ENCODE data around the gene ZNF200. TPM values are rescaled to one million over a fixed set of nuclear protein-coding genes. Genes with fewer than 3 reads are reported as not detected.
"Not testable (repeated sequence)": the region's sequence is repeated elsewhere in the genome, so short reads cannot be mapped to it uniquely, and the experiment has no call there.

The ZNF200 gene
- polyA plus RNA-seq, 3 donors = 2.0 to 2.8 (median 2.5) TPM

GRCh38 chr16:3274947-3275346 is 40.0 kb upstream of the ZNF200 start:
- Mint-ChIP-seq H3K4me3 (peak overlapping the region in 1 of 2 donors; percentile 46), H3K9me3 (peaks cover 5 to 42% (median 23%) of the 10 kb centered on the region in 7 donors), H3K27me3 (ENCODE audit: low read depth in 3 of 3) (peaks cover 18 to 30% (median 23%) of the 10 kb centered on the region in 3 donors), H3K36me3 (peaks cover 0 to 4% of the 10 kb centered on the region in 2 donors), H3K27ac (no peak overlapping the region), H3K4me1 (no peaks in the 10 kb centered on the region)
- no peak for DNase-seq
- no peaks in the 10 kb centered on the region for H3K4me1 ChIP-seq (ENCODE audit: control insufficient read depth in 1 of 2, insufficient read depth in 2 of 2, low read length in 2 of 2)
- H3K9ac ChIP-seq (ENCODE audit: insufficient read depth, low read length, poor library complexity, severe bottlenecking) = no peak overlapping the region
- no peaks in the 10 kb centered on the region for H3K79me2 ChIP-seq (ENCODE audit: insufficient read depth, low read length)
- no peak overlapping the region for H3K4me2 ChIP-seq (replicated peaks; ENCODE audit: extremely low read depth, low read length, poor library complexity, severe bottlenecking)
- H3K9me3 ChIP-seq (replicated peaks in 1 of 2; ENCODE audit: control insufficient read depth in 1 of 2, insufficient read depth in 1 of 2, low read length in 2 of 2) = peaks cover 6 to 19% of the 10 kb centered on the region in 2 donors
- no peaks in the 10 kb centered on the region for H3K36me3 ChIP-seq (replicated peaks in 1 of 2; ENCODE audit: control insufficient read depth in 1 of 2, insufficient read depth in 2 of 2, low read length in 2 of 2)
- no peak overlapping the region for H2AFZ ChIP-seq (ENCODE audit: insufficient read depth, low read depth, low read length, poor library complexity, severe bottlenecking)
- no peak overlapping the region for H3K4me3 ChIP-seq (replicated peaks in 1 of 3; ENCODE audit: low read depth in 2 of 3, low read length in 3 of 3)
- intact Hi-C loops (cut with micrococcal nuclease) = loop anchor here in 1 of 2 donors (5.0 kb wide), 1 partner anchor 42 kb away; no protein-coding TSS in a partner anchor
- peaks cover 15% of the 10 kb centered on the region for H4K20me1 ChIP-seq (ENCODE audit: insufficient read depth, low read length)
- H3K27me3 ChIP-seq (ENCODE audit: control insufficient read depth in 2 of 2, insufficient read depth in 2 of 2, low read length in 2 of 2) = peaks cover 3 to 20% of the 10 kb centered on the region in 2 donors
- TF ChIP-seq, protein P1, sequence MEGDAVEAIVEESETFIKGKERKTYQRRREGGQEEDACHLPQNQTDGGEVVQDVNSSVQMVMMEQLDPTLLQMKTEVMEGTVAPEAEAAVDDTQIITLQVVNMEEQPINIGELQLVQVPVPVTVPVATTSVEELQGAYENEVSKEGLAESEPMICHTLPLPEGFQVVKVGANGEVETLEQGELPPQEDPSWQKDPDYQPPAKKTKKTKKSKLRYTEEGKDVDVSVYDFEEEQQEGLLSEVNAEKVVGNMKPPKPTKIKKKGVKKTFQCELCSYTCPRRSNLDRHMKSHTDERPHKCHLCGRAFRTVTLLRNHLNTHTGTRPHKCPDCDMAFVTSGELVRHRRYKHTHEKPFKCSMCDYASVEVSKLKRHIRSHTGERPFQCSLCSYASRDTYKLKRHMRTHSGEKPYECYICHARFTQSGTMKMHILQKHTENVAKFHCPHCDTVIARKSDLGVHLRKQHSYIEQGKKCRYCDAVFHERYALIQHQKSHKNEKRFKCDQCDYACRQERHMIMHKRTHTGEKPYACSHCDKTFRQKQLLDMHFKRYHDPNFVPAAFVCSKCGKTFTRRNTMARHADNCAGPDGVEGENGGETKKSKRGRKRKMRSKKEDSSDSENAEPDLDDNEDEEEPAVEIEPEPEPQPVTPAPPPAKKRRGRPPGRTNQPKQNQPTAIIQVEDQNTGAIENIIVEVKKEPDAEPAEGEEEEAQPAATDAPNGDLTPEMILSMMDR (IDR thresholded peaks at IDR 0.05) = no peak
- no peak overlapping the region for H3K27ac ChIP-seq (ENCODE audit: low read depth in 1 of 2, low read length in 2 of 2)

DNA sequence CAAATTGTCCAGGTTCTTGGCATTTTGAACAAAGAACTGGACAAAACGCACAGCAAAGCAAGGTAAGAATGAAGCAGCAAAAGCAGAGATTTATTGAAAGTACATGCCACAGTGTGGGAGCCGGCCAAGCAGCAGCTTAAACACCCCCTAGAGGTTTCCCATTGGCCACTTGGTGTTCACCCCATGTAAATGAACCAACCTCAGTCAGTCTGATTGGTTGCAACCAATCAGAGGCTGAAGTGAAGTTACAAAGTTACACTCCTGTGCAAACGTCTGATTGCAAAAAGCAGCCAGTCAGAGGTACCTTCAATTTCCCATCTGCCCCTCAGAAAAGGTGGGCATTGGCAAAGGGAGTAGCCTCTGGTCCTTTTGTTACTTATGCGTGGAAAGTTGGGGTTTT is 39.5 kb upstream of the ZNF200 start:
- no peak overlapping the region for H3K27ac Mint-ChIP-seq
- H3K4me3 Mint-ChIP-seq = no peak overlapping the region
- Histone ChIP-seq H4K20me1 (ENCODE audit: insufficient read depth, low read length) (peaks cover 17% of the 10 kb centered on the region), H3K27me3 (ENCODE audit: control insufficient read depth in 2 of 2, insufficient read depth in 2 of 2, low read length in 2 of 2) (peaks cover 3 to 20% of the 10 kb centered on the region in 2 donors), H3K4me3 (replicated peaks in 1 of 3; ENCODE audit: low read depth in 2 of 3, low read length in 3 of 3) (no peak overlapping the region), H3K27ac (ENCODE audit: low read depth in 1 of 2, low read length in 2 of 2) (no peak overlapping the region), H3K9ac (ENCODE audit: insufficient read depth, low read length, poor library complexity, severe bottlenecking) (no peak overlapping the region), H2AFZ (ENCODE audit: insufficient read depth, low read depth, low read length, poor library complexity, severe bottlenecking) (no peak overlapping the region), H3K4me1 (ENCODE audit: control insufficient read depth in 1 of 2, insufficient read depth in 2 of 2, low read length in 2 of 2) (no peaks in the 10 kb centered on the region), H3K4me2 (replicated peaks; ENCODE audit: extremely low read depth, low read length, poor library complexity, severe bottlenecking) (no peak overlapping the region), H3K9me3 (replicated peaks in 1 of 2; ENCODE audit: control insufficient read depth in 1 of 2, insufficient read depth in 1 of 2, low read length in 2 of 2) (peaks cover 6 to 19% of the 10 kb centered on the region in 2 donors), H3K36me3 (replicated peaks in 1 of 2; ENCODE audit: control insufficient read depth in 1 of 2, insufficient read depth in 2 of 2, low read length in 2 of 2) (no peaks in the 10 kb centered on the region), H3K79me2 (ENCODE audit: insufficient read depth, low read length) (peaks cover 2% of the 10 kb centered on the region)
- DNase-seq = no peak
- H3K36me3 Mint-ChIP-seq = peaks cover 0 to 9% of the 10 kb centered on the region in 2 donors
- H3K27me3 Mint-ChIP-seq (ENCODE audit: low read depth in 3 of 3) = peaks cover 20 to 30% (median 23%) of the 10 kb centered on the region in 3 donors
- H3K4me1 Mint-ChIP-seq = no peaks in the 10 kb centered on the region
- H3K9me3 Mint-ChIP-seq = peaks cover 5 to 46% (median 25%) of the 10 kb centered on the region in 7 donors
- TF ChIP-seq, protein P1 (IDR thresholded peaks at IDR 0.05) = no peak
- intact Hi-C loops (cut with micrococcal nuclease) = no loop called here
- WGBS (ENCODE audit: insufficient coverage) = 88% methylated on average over 2 of the region's 4 CpGs

- H3K4me2 ChIP-seq (replicated peaks; ENCODE audit: extremely low read depth, low read length, poor library complexity, severe bottlenecking); H3K27ac Mint-ChIP-seq; H3K27ac ChIP-seq (ENCODE audit: low read depth in 1 of 2, low read length in 2 of 2); H3K4me3 Mint-ChIP-seq; H3K4me1 ChIP-seq (ENCODE audit: control insufficient read depth in 1 of 2, insufficient read depth in 2 of 2, low read length in 2 of 2); H3K27me3 ChIP-seq (ENCODE audit: control insufficient read depth in 2 of 2, insufficient read depth in 2 of 2, low read length in 2 of 2); H3K36me3 ChIP-seq (replicated peaks in 1 of 2; ENCODE audit: control insufficient read depth in 1 of 2, insufficient read depth in 2 of 2, low read length in 2 of 2); DNase-seq; H2AFZ ChIP-seq (ENCODE audit: insufficient read depth, low read depth, low read length, poor library complexity, severe bottlenecking); H3K4me3 ChIP-seq (replicated peaks in 1 of 3; ENCODE audit: low read depth in 2 of 3, low read length in 3 of 3); intact Hi-C loops (cut with micrococcal nuclease); H3K9ac ChIP-seq (ENCODE audit: insufficient read depth, low read length, poor library complexity, severe bottlenecking): not testable (repeated sequence)
- H4K20me1 ChIP-seq (ENCODE audit: insufficient read depth, low read length) = peaks cover 38% of the 10 kb centered on the region
- Mint-ChIP-seq H3K27me3 (ENCODE audit: low read depth in 3 of 3) (peaks cover 8 to 11% (median 8%) of the 10 kb centered on the region in 3 donors), H3K9me3 (peaks cover 9 to 69% (median 32%) of the 10 kb centered on the region in 7 donors), H3K4me1 (peaks cover 11% of the 10 kb centered on the region), H3K36me3 (peaks cover 26 to 41% of the 10 kb centered on the region in 2 donors)
- WGBS (ENCODE audit: insufficient coverage) = no CpG with 5 or more reads among the region's 22 CpGs
- H3K79me2 ChIP-seq (ENCODE audit: insufficient read depth, low read length) = peaks cover 26% of the 10 kb centered on the region
- peaks cover 18 to 37% of the 10 kb centered on the region in 2 donors for H3K9me3 ChIP-seq (replicated peaks in 1 of 2; ENCODE audit: control insufficient read depth in 1 of 2, insufficient read depth in 1 of 2, low read length in 2 of 2)
These were observed 36.3 kb upstream of the ZNF200 start for GRCh38 chr16:3271281-3271680.
